Right lobe of liver (tissue), 4 donors: ENCODE measurements around the gene PNPO.

Experiments
- POLR2A ChIP-seq: fragments of 450-650 bp; IDR thresholded peaks from one replicate; pipeline ENCODE4 v1.6.1; 2017; ENCODE audit warnings: antibody characterized with exemption, mild to moderate bottlenecking
- TF ChIP-seq, protein P1 (sequence below), 4 donors: fragments of 200-600 bp in 3 of 4; fragments of 450-650 bp in 1 of 4; IDR thresholded peaks; one replicate each; pipeline versions ENCODE4 v1.5.1 to v1.8.0; 2016 to 2022; ENCODE audit warnings: antibody characterized with exemption in 4 of 4, mild to moderate bottlenecking in 2 of 4
- donor health status: DM: no; HTN: no; CAD: no.
- donor health status: DM: no; HTN: no; CAD: no.
- donor health status: DM: no; HTN: yes; CAD: no.

DNA sequence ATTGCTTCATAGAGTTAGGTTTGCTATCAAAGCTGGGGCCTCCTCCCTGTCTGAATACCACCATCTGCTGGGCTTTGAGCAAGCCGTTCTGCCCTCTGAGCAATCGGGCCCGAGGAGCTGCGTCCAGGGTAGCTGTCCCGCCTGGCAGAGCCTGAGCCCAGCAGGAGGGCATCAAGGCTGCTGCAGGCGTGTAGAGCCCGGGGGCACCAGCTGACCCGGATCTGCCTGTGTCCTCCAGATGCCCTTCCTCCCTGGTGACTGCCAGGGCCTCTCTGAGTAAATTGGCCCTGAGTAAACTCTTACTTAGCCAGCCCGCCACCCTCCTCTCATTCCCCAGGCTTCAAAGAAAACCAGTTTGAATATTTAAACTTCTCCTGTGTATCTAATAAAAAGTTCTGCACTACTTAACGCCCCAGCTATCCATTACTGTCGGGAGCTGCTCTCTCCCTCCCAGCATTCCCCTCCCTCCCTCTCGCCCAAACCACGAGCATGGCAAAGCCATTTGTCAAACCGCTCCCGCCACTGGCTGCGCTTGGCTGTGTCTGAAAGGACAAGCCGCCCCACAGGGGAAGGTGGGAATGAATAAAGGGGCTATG is 46.0 kb downstream of the PNPO start:
- TF ChIP-seq, protein P1, sequence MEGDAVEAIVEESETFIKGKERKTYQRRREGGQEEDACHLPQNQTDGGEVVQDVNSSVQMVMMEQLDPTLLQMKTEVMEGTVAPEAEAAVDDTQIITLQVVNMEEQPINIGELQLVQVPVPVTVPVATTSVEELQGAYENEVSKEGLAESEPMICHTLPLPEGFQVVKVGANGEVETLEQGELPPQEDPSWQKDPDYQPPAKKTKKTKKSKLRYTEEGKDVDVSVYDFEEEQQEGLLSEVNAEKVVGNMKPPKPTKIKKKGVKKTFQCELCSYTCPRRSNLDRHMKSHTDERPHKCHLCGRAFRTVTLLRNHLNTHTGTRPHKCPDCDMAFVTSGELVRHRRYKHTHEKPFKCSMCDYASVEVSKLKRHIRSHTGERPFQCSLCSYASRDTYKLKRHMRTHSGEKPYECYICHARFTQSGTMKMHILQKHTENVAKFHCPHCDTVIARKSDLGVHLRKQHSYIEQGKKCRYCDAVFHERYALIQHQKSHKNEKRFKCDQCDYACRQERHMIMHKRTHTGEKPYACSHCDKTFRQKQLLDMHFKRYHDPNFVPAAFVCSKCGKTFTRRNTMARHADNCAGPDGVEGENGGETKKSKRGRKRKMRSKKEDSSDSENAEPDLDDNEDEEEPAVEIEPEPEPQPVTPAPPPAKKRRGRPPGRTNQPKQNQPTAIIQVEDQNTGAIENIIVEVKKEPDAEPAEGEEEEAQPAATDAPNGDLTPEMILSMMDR (IDR thresholded peaks at IDR 0.05) = no peak
- TF ChIP-seq POLR2A = no peak
